GM18858 (cell line): Measurements from ENCODE around the gene SDC3.

Source experiments
- ATAC-seq: cut with Tn5 transposase; IDR thresholded peaks from one replicate; pipeline ENCODE4 v1.9.1; 2021; ENCODE audit not compliant: unreplicated experiment

Gene SDC3

DNA sequence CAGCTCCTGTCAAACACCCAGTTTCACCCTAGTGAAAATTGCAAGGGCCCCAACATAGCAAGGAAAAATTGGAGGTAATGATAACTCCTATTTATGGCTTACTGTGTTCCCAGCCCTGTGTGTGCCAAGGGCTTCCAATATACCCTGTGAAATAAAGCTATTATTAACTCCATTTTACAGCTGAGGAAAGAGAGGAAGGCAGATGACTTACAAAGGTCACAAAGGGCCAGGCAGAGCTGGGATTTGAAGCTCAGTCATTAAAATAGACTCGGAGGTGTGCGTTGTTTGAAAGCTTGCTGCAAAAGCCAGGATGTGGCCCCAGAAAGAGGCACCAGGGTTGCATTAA is 20.2 kb upstream of the SDC3 start:
- ATAC-seq = no peak

DNA sequence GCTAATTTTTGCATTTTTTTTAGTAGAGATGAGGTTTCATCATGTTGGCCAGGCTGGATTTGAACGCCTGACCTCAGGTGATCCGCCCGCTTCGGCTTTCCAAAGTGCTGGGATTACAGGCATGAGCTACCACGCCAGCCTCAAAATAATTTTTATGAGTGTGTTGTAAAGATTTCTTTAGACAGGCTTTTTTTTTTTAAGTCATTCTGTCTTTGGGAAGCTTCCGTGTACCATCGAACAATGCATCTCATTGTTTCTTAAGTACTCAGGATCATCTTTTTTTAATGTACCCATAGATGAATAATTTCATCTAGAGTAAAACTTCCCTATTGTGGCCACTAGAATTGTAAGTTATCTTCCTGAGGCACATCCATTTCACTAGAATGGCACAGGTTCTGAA is 19.6 kb upstream of the SDC3 start:
- ATAC-seq = no peak

DNA sequence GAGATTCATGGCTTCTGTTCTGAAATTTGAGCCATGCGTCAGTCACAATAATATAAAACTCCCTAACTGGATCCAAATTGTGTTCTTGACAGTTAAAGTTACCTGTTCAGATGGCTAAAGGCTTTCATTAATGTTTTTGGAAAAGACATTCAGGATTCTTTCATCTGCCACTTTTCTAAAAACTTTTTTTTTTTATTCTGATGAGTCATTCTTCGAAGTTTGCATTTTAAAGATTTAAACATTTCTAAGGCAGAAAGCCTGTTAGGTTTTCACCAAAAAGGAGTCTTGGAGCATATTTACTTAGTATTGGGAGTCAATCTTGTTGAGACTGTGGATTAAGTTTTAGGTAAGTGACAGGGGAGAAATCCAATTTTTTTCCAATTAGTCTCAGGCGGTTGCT is 18.9 kb upstream of the SDC3 start:
- no peak for ATAC-seq

DNA sequence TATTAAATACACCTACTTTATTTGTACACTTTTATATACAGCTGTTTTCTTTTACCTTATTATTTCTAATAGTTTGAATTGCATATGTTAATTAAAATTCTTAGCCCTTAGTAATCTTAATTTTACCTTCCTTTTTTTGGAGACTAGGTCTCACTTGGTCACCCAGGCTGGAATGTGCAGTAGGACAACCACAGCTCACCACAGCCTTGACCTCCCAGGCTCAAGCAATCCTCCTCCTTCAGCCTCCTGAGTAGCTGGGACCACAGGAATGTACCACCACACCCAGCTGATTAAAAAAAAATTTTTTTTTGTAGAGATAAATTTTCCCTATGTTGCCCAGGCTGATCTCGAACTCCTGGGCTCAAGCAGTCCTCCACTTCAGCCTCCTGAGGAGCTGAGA is 15.0 kb upstream of the SDC3 start:
- no peak for ATAC-seq

DNA sequence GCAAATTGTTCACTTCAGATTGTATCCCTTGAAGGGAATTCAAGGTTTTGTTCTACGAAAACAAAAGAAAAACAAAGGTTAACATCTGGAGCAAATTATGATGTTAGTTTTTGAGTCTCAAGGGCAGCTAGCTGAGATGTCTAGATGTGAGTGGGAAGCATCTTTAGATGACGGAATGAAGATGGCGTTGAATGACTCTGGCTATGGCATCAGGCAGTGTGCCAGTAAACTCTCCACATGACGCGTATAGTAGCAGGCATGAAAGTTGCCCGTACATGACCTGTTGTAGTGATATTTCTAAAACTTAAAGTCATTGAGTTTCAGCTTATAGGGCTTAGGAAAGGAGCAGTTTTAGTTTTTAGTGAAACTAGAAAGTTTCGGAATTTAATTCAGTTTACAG is 12.3 kb upstream of the SDC3 start:
- no peak for ATAC-seq

DNA sequence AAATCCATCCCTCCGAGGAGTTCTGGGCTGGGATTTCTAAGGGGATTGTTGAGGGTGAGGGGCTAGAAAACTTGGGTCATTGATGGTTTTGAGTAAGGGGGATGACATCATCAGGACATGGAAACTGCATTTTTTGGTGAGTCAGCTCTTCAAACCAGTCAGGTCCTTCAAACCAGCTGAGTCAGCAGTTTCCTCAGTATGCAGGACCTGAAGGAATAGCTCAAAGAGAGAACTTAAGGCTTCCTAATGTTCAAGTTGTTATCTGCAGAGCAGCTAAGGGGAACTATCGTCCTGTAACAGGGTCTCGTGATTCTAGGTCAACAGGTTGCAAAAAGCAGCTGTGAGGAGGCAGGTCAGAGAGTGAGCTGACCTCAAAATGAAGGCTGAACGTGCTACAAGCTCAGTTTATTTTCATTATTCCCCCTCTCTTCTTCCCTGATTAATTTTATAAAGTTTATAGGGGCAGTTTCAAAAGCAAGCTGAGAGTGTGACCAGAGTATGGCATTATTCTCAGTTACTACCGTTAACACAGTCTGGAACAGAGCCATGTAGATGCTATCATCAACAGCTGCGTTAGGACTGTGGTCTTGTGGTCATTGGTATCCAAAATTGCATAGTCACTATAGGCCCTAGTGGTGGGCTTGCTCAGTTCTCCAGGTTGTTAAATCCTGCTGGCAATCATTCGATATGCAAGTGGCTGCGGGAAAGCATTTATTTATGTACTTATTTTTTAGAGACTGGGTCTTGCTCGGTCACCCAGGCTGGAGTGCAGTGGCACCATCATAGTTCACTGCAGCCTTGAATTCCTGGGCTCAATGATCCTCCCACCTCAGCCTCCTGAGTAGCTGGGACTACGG is 10.7 kb upstream of the SDC3 start:
- no peak for ATAC-seq

DNA sequence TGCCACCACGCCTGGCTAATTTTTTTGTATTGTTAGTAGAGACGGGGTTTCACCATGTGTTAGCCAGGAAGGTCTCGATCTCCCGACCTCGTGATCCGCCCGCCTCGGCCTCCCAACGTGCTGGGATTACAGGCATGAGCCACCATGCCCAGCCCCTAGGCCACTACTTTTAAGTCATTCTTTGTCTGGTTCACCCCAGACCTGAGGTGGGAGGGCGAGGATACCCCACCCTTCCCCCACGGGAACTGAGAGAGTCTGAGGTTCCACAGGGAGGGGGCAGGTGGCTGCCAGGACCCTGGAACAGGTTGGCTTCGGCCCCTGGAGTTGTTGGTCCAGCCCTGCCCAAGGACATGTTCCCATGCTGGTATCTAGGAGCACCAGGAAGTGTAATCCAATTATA is 7.7 kb upstream of the SDC3 start:
- no peak for ATAC-seq

DNA sequence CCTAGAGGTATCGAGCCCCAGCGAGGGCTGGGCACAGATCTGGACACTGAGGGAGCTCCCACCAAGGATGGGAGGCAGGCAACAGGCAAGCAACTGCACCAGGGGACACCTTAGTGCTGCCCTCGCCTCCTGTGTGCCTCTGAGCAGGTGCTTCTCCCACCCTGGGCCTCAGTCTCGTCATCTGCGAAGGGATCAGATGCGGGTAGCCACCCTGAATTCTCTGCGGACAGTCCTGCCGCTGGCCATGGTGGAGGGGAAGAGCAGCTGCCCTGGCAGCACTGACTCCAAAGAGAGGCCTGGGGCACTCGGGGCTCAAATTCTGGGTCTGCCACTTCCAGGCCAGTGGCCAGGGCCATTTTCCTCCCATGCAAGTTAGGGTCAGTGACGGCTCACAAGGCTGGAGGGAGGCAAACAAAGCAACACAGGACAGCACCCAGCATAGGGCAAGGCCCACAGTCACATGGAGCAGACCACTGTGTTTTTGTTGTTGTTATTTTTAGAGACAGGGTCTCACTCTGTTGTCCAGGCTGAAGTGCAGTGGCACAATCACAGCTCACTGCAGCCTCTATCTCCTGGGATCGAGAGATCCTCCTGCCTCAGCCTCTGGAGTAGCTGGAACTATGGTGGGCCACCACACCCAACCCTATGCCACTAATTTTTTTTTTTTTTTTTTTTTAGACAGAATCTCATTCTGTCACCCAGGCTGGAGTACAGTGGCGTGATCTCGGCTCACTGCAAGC is 7.1 kb upstream of the SDC3 start:
- ATAC-seq = no peak

DNA sequence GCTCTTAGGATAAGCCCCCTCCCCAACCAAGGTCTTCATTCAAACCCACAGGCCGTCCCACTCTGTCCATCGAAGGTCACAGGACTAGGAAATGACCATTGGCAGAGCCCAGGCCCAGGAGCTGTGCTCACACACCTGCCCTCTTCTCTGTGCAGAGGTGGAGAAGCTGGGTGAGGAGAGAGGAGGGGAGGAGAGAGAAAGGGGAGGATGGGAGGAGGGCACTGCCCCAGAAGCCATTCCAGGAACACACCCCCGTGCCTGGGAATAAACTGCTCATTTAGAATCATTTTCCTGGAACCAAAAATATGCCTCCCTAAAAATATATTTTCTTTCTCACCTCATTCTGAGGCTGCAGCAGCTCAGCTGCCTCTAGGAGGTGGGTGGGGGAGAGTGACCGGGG is 6.4 kb upstream of the SDC3 start:
- ATAC-seq = no peak

DNA sequence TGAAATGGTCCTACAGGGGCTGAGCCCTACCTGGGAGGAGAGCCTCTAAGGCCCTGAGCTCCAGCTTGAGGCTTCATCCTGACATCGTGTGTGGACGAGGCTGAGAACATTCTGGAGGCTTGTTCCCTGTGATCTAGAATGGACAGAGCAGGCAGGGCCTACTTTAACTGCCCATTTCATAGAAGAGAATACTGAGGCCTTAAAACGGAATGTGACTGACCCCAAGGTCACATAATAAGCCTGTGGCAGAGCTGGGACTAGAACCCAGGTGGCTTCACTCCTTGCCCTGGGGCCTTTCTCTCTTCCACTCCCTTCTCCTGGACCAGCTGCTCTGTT is 6.0 kb upstream of the SDC3 start:
- ATAC-seq = no peak

DNA sequence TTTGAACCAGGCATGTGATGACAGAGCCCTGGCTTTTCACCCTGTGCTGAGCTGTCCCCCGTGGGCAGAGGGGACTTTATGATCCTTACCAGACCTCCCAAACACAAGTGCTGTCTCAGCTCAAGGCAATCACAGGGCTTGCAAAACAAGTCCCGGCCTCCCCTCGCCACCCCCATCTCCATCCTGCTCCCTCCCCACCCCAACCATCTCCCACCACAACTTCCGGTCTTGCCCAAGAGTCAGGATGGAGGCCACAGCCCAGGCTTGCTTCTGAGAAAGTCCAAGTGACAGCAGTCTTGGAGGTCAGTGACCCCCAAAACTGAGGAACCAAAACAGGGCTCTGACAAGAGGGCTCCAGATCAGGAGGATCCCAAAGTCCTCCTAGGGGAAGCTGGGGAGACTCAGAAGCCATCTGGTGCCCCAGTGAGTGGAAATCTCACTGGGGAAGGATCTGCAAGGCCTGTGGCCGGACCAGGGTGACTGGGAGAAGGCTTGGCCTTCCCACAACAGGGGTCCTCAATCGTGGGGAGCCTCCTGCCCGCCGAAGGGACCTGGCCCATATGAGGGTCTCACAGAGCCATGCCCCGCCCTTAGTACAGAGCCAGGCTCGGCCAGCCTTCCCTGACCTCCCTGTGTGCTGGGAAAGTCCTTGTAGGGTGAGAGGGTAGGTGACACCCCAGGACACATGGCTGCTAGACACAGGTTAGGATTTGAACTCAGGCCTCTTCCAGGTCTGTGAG is 4.5 kb upstream of the SDC3 start:
- ATAC-seq = no peak

DNA sequence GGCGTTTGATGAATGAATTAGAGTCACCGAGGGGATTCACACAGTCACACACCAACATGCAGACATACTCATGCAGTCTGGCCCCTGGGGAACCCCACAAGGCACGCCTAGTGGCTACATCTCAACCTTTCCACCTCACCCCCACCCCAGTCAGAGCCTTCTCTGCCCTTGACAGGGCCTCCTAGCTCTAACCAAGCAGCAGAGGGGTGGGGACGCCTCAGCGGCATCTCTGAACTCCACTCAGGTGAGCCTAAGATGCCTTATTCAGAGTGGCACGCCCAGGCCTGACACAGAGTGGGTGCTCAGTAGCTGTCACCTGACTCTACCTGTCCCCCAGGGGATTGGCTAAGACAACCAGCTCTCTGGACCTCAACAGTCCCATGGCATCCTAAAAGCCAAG is 3.7 kb upstream of the SDC3 start:
- ATAC-seq = no peak

DNA sequence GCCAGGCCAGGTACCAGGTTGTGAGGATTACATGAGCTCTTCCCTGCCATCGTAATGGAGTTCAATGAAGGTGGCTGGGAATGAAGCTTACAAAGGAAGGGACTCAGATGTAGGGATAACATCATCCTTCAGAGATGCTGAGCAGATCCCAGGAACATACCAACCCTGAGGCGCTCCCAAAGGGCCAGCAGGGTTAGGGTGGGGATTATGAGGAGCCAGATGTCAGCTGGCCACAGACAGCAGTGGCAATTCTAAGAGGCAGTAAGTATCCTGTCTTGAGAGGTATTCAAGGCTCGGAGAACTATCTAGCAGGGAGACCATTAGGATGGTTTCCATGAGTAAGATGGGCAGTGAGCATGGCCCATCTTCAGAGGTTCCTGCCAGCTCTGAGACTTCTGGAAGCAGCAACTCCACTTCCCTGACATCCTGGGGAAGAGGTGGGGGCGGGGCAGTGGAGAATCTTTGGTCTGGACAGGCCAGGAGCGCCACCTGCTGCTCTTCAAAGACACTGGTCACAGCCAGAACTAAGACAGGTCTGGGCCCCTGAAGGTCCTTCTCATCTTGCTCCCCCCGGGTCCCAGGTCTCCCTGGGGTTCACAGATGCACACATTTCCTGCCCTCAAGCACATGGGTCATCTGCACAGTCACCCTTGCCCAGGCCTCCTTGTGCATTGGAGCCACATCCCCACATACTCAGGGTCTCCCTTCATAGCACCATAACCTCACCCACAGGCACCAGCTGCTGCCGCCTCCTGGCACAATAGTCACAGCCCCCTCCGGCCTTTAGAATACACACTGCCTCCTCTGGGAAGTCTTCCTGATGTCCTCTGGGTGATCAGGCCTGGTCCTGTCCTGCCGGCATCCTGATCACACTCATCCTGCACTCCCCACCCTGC is 2.7 kb upstream of the SDC3 start:
- ATAC-seq = no peak

DNA sequence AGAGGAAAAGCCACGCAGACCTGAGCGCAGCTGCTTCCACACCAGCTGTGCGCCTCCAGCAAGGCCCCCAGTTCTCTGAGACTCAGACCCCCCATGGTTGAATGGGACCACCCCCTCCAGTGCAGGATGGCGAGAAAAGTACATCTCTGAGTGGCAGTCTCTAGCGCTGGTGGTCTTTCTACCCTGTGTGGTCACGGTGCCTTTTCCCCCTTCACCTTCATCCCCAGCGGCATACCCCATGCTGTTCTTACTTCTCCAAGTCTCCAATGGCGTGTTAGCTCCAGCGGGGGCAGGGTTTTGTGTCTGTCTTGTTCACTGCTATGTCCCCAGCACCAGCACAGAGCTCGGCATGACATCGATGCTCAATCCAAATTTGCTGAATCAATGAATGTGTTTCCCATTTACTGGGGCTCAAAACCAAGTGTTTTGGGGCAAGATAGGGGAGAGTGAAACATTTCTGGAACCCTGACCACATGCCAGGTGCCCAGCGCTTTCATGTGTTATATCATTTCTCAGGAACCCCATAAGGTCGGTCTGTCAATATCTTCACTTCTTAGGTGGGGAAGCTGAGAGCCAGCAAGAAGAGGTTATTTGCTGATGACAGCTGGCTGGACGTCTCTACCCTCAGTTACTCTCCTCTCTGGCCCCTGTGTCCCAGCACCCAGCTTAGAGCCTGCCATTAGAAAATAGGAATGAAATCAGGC is 959 bp upstream of the SDC3 start:
- ATAC-seq = no peak

DNA sequence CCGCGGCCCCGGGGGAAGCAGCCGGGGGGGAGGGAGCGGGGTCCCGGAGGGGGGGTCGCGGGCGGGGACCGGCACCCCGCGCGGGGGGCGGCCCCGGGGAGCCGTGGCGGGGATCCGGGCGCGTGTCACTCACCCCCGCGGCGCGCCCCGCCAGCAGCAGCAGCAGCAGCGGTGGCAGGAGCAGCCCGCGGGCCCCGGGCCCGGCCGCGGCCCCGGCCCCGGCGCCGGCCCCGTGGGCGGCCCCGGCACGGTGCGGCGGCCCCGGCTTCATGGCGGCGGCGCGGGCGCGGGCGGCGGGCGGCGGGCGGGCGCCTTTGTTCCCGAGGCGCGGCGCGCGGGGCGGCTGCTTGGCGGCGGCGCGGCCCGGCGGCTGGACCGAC is 252 bp downstream of the SDC3 start:
- ATAC-seq = no peak

DNA sequence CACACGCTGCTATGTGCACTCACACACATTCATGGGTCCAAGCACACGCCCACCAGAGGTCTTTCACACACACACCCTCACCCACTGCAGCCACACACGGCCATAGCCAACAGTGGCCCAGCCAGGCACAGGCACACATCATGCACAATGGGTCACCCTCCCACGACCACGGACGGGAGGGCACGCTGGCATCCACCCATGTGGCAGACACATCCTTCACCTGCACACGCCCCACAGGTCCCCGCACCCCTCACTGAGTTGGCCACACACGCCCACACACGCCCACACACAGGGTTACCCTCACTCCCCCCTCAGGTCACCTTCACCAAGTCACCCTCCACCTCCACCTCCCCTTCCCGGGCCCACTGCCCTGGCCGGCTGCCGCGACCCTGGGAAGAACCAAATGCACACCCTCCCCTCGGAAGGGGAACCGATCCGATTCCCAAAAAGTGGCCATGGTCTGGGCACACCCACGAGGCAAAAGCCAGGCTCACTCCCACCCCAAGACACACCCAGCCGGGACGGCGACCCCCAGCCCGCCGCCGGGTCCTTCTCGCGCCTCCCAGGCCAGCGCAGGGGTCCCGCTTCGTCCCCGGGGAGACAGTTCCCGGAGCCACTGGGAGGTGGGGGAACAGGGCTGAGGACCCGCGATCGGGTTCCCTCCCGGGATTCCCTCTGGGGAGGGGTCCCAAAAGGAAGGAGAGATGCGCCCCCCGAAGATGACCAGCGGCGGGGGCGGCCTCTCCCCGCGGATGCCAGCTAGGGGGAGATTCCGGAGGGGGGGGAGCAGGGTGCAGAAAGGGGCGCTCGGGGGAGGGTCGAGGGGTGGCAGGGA is 860 bp downstream of the SDC3 start:
- no peak for ATAC-seq

DNA sequence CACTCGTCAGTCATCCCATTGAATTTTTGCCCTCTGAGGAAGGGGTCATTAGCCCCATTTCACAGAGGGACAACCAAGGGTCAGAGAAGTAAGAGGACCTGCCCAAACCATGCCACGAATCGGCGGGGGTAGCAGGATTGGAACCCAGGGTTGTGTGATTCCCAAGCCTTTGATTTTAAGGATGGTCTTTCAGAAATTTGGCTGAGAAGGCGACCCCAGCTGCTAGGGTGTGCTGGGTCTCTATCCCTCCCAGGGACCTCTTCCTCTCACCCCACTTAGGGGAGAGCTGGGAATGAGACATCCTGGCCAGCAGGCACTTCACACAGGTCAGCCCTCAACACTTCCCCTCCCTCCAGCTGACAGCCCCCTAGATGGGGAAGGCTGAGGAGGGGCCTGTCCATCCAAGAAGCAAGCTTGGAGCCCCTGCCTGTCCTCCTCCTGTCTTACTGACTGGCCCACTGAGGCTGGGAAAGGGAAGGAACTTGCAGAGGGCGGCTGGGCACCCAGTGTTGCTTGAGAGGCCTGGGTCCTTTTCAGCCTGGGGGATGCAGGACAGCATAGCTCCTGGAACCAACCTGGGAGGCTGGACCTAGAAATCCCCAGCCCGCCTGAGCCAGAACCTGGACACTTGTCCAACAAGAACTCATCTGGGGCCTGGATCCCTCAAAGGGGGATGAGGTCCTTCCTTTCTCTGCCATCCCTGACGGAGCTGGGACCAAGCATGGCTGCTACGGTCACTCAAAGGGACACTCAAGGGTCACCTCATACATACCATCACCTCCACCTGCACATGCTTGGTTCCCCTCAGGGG is 1.7 kb downstream of the SDC3 start:
- ATAC-seq = no peak

DNA sequence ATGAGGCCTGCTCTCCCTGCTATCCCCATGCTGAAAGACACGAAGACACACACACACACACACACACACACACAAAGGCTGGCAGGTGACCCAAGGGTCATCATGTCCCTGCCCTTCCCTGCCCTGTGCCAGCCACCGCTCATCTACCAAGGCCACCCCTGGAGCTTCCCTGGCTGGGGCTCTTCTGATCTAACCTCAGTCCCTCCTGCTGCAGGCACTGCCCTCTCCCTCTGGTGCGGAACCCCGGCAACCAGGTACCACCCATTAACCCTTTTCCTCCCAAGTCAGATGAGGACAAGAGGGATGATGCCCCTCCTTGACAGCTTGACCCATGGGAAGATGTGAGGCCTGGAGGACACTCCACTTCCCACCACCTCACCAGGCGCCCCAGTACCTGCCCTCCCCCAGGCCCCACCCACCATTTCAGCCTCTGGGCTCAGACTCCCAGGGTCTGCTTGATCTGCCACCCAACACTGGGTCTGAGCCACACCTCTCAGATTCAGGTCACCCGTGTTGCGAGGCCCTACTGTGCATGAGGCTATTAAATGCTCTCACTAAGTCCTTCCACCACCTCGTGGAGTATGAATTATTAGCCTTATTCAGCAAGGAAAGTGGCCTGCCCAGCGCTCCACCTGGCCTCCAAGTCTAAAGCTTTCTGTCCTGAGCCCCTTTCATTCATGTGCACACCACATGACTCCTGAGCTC is 2.5 kb downstream of the SDC3 start:
- ATAC-seq = no peak
